Stomach (tissue), 9 donors: ENCODE results near the gene OARD1. TPM values are rescaled to one million over a fixed set of nuclear protein-coding genes. Genes with fewer than 3 reads are reported as not detected.

ENCODE experiments used
- DNase-seq, 2 donors: peaks; one replicate each; pipeline versions ENCODE4 v3.0.0 to v3.0.0-alpha.2; 2013 to 2019
- H3K27ac ChIP-seq, 5 donors: fragments of 200-600 bp in 4 of 5; sonication (generic) in 4 of 5; one replicate each; pipeline ENCODE4 v1.5.1; 2013 to 2019; ENCODE audit warnings: mild to moderate bottlenecking in 1 of 5, moderate library complexity in 1 of 5
- H3K27me3 ChIP-seq, 3 donors: fragments of 200-600 bp; sonication (generic); one replicate each; pipeline ENCODE4 v1.5.1; 2017 to 2019; ENCODE audit warnings: mixed run types in 1 of 3
- H3K36me3 ChIP-seq, 4 donors: fragments of 200-600 bp; sonication (generic); 1 replicate in 3 of 4; 2 replicates in 1 of 4; pipeline ENCODE4 v1.5.1; 2016 to 2019
- H3K4me1 ChIP-seq, 4 donors: fragments of 200-600 bp; sonication (generic); one replicate each; pipeline ENCODE4 v1.5.1; 2016 to 2019
- H3K4me3 ChIP-seq, 4 donors: fragments of 200-600 bp; sonication (generic) in 3 of 4; one replicate each; pipeline ENCODE4 v1.5.1; 2016 to 2019; ENCODE audit warnings: mild to moderate bottlenecking in 1 of 4
- H3K9me3 ChIP-seq, 4 donors: fragments of 200-600 bp; sonication (generic); one replicate each; pipeline ENCODE4 v1.5.1; 2016 to 2019
- EP300 ChIP-seq: sonication (generic); formaldehyde crosslinking; IDR thresholded peaks from one replicate; pipeline ENCODE4 v1.6.1; 2017; ENCODE audit warnings: antibody characterized with exemption
- POLR2A ChIP-seq, 4 donors: fragments of 450-650 bp; IDR thresholded peaks; one replicate each; pipeline ENCODE4 v1.6.1; 2016; ENCODE audit warnings: antibody characterized with exemption in 4 of 4, control low read depth in 2 of 4, mild to moderate bottlenecking in 1 of 4, moderate library complexity in 1 of 4
- POLR2AphosphoS5 ChIP-seq, 3 donors: sonication (generic); formaldehyde crosslinking; IDR thresholded peaks; one replicate each; pipeline ENCODE4 v1.6.1; 2016; ENCODE audit warnings: antibody characterized with exemption in 3 of 3
- WGBS, 5 donors: extraction: QIAGEN DNeasy Blood & Tissue Kit in 3 of 5; methylation state at CpG; one replicate each; pipeline versions ENCODE4 v1.1.5 to v1.1.7; 2013 to 2018; 5-methylcytosine and 5-hydroxymethylcytosine counted together
- intact Hi-C: fragments of 100-400 bp; cut with DNase I; formaldehyde crosslinking; loops from one replicate; pipeline ENCODE4 v1.15.1; 2023; ENCODE audit warnings: low total_unique reads
- polyA plus RNA-seq, 3 donors: library from polyadenylated mRNA; stranded (reverse); fragments of 200-250 nt; gene quantifications; one replicate each; pipeline ENCODE4 v1.2.3, GENCODE V29; 2013
- total RNA-seq, 5 donors: library from RNA; depleted of rRNA; stranded (reverse); fragments of >200 nt; gene quantifications; one replicate each; pipeline versions ENCODE4 v1.1.0 to v1.2.3, GENCODE V29; 2014 to 2016
- TF ChIP-seq, protein P1 (sequence below), 7 experiments: fragments of 450-650 bp in 4 of 7; fragments of 200-600 bp in 3 of 7; sonication (generic) in 3 of 7; IDR thresholded peaks; one replicate each; pipeline ENCODE4 v1.5.1; 2016 to 2019; ENCODE audit warnings: antibody characterized with exemption in 7 of 7, control low read depth in 2 of 7, mild to moderate bottlenecking in 1 of 7
- donor health status: healthy with polysubstance abuse.
- donor health status: Bipolar disorder and iron deficiency.
- donor health status: healthy.

OARD1 gene
- total and polyA plus RNA-seq, 8 donors: 1.2 to 69.0 (median 33.6) TPM

GRCh38 chr6:41051873-41052272, 20.3 kb downstream of the OARD1 start:
- peaks cover 16 to 91% (median 48%) of the 10 kb centered on the region in 4 donors for H3K4me1 ChIP-seq
- H3K36me3 ChIP-seq: no peaks in the 10 kb centered on the region
- DNase-seq: no peak
- 76 to 82% (median 77%) methylated on average over 5 of the region's 5 CpGs for WGBS, 5 donors
- intact Hi-C loops: no loop called here
- no peak overlapping the region for H3K4me3 ChIP-seq
- TF ChIP-seq POLR2A (IDR thresholded peaks at IDR 0.05) (no peak), EP300 (no peak), POLR2AphosphoS5 (IDR thresholded peaks at IDR 0.05) (no peak)
- TF ChIP-seq, protein P1, sequence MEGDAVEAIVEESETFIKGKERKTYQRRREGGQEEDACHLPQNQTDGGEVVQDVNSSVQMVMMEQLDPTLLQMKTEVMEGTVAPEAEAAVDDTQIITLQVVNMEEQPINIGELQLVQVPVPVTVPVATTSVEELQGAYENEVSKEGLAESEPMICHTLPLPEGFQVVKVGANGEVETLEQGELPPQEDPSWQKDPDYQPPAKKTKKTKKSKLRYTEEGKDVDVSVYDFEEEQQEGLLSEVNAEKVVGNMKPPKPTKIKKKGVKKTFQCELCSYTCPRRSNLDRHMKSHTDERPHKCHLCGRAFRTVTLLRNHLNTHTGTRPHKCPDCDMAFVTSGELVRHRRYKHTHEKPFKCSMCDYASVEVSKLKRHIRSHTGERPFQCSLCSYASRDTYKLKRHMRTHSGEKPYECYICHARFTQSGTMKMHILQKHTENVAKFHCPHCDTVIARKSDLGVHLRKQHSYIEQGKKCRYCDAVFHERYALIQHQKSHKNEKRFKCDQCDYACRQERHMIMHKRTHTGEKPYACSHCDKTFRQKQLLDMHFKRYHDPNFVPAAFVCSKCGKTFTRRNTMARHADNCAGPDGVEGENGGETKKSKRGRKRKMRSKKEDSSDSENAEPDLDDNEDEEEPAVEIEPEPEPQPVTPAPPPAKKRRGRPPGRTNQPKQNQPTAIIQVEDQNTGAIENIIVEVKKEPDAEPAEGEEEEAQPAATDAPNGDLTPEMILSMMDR (IDR thresholded peaks at IDR 0.05): no peak
- no peaks in the 10 kb centered on the region for H3K9me3 ChIP-seq
- H3K27ac ChIP-seq: no peak overlapping the region
- no peaks in the 10 kb centered on the region for H3K27me3 ChIP-seq

DNA sequence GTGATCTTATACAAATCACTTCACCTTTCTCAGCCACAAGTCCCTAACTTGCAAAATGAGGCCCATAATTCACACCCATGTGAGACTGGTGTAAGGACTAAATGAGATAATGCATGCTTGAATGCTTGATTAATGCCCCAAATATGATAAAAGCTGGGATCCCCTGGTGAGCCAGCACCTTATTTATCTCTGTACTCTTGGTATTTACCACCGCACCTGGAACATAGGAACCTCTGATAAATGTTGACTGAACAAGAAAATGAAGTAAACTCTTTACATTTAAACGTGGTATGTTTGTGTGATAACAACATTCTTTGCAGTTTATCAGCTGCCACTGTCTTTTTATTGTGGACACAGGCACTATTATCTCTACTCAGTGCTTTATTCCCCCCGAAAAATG, 21.6 kb downstream of the OARD1 start:
- Histone ChIP-seq H3K27me3 (no peaks in the 10 kb centered on the region), H3K36me3 (no peaks in the 10 kb centered on the region), H3K9me3 (no peaks in the 10 kb centered on the region), H3K4me1 (peaks cover 18 to 93% (median 49%) of the 10 kb centered on the region in 4 donors), H3K27ac (peak overlapping the region in 1 of 5 donors; percentile 10), H3K4me3 (no peak overlapping the region)
- no peak for DNase-seq
- no peak for TF ChIP-seq POLR2AphosphoS5 (IDR thresholded peaks at IDR 0.05)
- TF ChIP-seq, protein P1 (IDR thresholded peaks at IDR 0.05): no peak
- TF ChIP-seq POLR2A (IDR thresholded peaks at IDR 0.05): no peak
- TF ChIP-seq EP300: no peak
- intact Hi-C loops: no loop called here
- WGBS, 5 donors: 27 to 57% (median 49%) methylated on average over 3 of the region's 3 CpGs

GRCh38 chr6:41049955-41050354, 22.2 kb downstream of the OARD1 start:
- no peak for DNase-seq
- Histone ChIP-seq H3K36me3 (no peaks in the 10 kb centered on the region), H3K4me1 (peaks cover 18 to 87% (median 46%) of the 10 kb centered on the region in 4 donors), H3K9me3 (no peaks in the 10 kb centered on the region), H3K27me3 (no peaks in the 10 kb centered on the region), H3K4me3 (no peak overlapping the region), H3K27ac (peak overlapping the region in 1 of 5 donors; percentile 10)
- intact Hi-C loops: no loop called here
- TF ChIP-seq POLR2A (IDR thresholded peaks at IDR 0.05): no peak
- TF ChIP-seq EP300: no peak
- TF ChIP-seq POLR2AphosphoS5 (IDR thresholded peaks at IDR 0.05): no peak
- TF ChIP-seq, protein P1 (IDR thresholded peaks at IDR 0.05): no peak
- WGBS, 5 donors: 82 to 89% (median 88%) methylated on average over 7 of the region's 7 CpGs

DNA sequence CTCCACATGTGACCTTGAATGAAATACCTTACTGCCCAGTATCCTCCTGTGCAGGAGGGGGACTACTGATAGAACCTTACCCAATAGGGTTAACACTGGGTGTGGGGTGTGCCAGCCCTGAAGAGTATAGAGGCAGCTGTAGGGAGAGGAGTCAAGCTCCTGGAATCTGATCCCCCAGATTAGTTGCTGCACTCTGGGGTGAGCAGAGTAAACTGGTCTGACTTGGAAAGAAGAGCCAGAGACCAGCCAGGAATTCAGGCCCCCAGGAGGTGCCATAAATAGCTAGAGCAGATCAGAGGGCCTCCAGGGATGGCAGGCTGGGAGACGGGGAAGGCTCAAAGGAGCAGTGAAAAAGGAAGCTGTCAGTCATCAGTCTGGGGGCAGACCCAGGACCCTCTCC, 22.6 kb downstream of the OARD1 start:
- H3K4me3 ChIP-seq: no peak overlapping the region
- 72 to 97% (median 93%) methylated on average over 1 of the region's 1 CpG for WGBS, 5 donors
- peak in 1 of 2 donors; percentile 38 for DNase-seq
- H3K27ac ChIP-seq: peak overlapping the region in 1 of 5 donors; percentile 69
- no peak for TF ChIP-seq EP300
- TF ChIP-seq POLR2A (IDR thresholded peaks at IDR 0.05): no peak
- TF ChIP-seq, protein P1 (IDR thresholded peaks at IDR 0.05): no peak
- TF ChIP-seq POLR2AphosphoS5 (IDR thresholded peaks at IDR 0.05): no peak
- H3K27me3 ChIP-seq: no peaks in the 10 kb centered on the region
- intact Hi-C loops: no loop called here
- H3K36me3 ChIP-seq: no peaks in the 10 kb centered on the region
- no peaks in the 10 kb centered on the region for H3K9me3 ChIP-seq
- H3K4me1 ChIP-seq: peaks cover 18 to 83% (median 44%) of the 10 kb centered on the region in 4 donors
